Uterus (tissue), 4 donors: ENCODE results near the gene KCNF1. TPM values are rescaled to one million over a fixed set of nuclear protein-coding genes. Genes with fewer than 3 reads are reported as not detected.

Source experiments
- DNase-seq, 2 donors: peaks; one replicate each; pipeline ENCODE4 v3.0.0-alpha.2; 2019 to 2020
- H3K27ac ChIP-seq, 2 donors: fragments of 200-600 bp; sonication (generic); 1 replicate in 1 of 2; 2 replicates in 1 of 2; pipeline ENCODE4 v1.5.1; 2016 to 2018
- H3K27me3 ChIP-seq, 2 donors: fragments of 200-600 bp; sonication (generic); one replicate each; pipeline ENCODE4 v1.5.1; 2018 to 2019; ENCODE audit warnings: control low read depth in 1 of 2
- H3K36me3 ChIP-seq, 2 donors: fragments of 200-600 bp; sonication (generic); one replicate each; pipeline ENCODE4 v1.5.1; 2019; ENCODE audit warnings: control low read depth in 1 of 2
- H3K4me1 ChIP-seq, 2 donors: fragments of 200-600 bp; sonication (generic); one replicate each; pipeline ENCODE4 v1.5.1; 2018 to 2019; ENCODE audit warnings: control low read depth in 1 of 2
- H3K4me3 ChIP-seq, 2 donors: fragments of 200-600 bp; sonication (generic); 1 replicate in 1 of 2; 2 replicates in 1 of 2; pipeline ENCODE4 v1.5.1; 2018 to 2019; ENCODE audit warnings: mild to moderate bottlenecking in 1 of 2
- H3K9me3 ChIP-seq, 2 donors: fragments of 200-600 bp; sonication (generic); one replicate each; pipeline ENCODE4 v1.5.1; 2019; ENCODE audit warnings: control low read depth in 1 of 2
- POLR2A ChIP-seq, 2 donors: fragments of 450-650 bp; IDR thresholded peaks; one replicate each; pipeline ENCODE4 v1.6.1; 2016; ENCODE audit warnings: antibody characterized with exemption in 2 of 2, mild to moderate bottlenecking in 1 of 2, moderate library complexity in 1 of 2
- intact Hi-C: fragments of 100-400 bp; cut with DNase I; formaldehyde crosslinking; loops from one replicate; pipeline ENCODE4 v1.15.1; 2023; ENCODE audit warnings: low total_unique reads
- total RNA-seq, 4 donors: library from RNA; depleted of rRNA in 3 of 4; stranded (reverse); fragments of >200 nt in 3 of 4; gene quantifications; one replicate each; pipeline versions ENCODE4 v1.1.0 to v1.2.4, GENCODE V29; 2014 to 2023
- TF ChIP-seq, protein P1 (sequence below), 4 experiments: fragments of 200-600 bp in 2 of 4; fragments of 450-650 bp in 2 of 4; sonication (generic) in 2 of 4; IDR thresholded peaks; one replicate each; pipeline ENCODE4 v1.5.1; 2016 to 2019; ENCODE audit warnings: antibody characterized with exemption in 4 of 4, mild to moderate bottlenecking in 2 of 4, moderate library complexity in 1 of 4
- donor health status: DM: yes; HTN: yes; CAD: no.

Gene KCNF1
- total RNA-seq, 4 donors from 2014 or later = 0.21 TPM; not detected in 3

DNA sequence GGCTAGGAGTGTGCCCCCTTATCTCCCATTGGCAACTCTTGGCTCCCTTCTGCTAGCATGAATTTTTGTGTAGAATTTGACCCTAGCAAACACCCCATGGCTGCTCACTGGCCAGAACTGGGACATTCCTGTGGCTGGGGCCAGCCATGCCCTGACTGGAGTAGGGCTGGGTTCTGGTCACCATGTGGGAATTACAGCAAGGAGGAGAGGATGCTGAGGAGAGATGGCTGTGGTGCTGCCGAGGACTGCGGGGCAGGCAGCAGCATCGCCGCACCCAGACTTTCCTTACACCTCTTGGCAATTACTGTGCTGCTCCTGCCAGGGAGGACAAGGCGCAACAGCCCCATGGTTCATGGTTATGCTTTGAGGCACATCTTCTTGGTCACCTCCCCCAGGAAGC is 12.7 kb downstream of the KCNF1 start:
- no peaks in the 10 kb centered on the region for H3K4me1 ChIP-seq
- H3K27me3 ChIP-seq = no peaks in the 10 kb centered on the region
- H3K27ac ChIP-seq = no peak overlapping the region
- H3K4me3 ChIP-seq = no peak overlapping the region
- intact Hi-C loops = no loop called here
- H3K9me3 ChIP-seq = no peaks in the 10 kb centered on the region
- H3K36me3 ChIP-seq = no peaks in the 10 kb centered on the region
- no peak for TF ChIP-seq POLR2A (IDR thresholded peaks at IDR 0.05)
- TF ChIP-seq, protein P1, sequence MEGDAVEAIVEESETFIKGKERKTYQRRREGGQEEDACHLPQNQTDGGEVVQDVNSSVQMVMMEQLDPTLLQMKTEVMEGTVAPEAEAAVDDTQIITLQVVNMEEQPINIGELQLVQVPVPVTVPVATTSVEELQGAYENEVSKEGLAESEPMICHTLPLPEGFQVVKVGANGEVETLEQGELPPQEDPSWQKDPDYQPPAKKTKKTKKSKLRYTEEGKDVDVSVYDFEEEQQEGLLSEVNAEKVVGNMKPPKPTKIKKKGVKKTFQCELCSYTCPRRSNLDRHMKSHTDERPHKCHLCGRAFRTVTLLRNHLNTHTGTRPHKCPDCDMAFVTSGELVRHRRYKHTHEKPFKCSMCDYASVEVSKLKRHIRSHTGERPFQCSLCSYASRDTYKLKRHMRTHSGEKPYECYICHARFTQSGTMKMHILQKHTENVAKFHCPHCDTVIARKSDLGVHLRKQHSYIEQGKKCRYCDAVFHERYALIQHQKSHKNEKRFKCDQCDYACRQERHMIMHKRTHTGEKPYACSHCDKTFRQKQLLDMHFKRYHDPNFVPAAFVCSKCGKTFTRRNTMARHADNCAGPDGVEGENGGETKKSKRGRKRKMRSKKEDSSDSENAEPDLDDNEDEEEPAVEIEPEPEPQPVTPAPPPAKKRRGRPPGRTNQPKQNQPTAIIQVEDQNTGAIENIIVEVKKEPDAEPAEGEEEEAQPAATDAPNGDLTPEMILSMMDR (IDR thresholded peaks at IDR 0.05) = no peak
- no peak for DNase-seq

DNA sequence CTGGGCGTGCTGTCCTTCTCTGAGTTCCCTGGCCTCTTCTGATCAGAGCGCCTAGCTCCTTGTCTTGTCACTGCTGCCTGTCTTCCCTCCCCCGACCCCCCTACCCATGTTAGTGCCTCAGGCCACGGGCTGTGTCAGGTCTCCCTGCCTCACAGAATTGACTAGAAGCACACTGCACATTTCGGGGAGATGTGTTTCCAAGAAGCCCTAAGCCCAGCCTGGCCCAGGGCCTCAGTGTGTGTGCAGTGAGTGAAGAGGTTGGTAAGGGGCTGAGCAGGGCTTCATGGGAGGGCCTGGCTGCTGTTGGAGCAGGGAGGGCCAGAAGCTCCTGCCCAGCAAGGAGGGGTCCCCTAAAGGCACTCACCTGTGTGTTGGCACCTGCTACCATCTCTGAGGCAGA is 13.1 kb downstream of the KCNF1 start:
- no peak overlapping the region for H3K27ac ChIP-seq
- TF ChIP-seq POLR2A (IDR thresholded peaks at IDR 0.05) = no peak
- TF ChIP-seq, protein P1 (IDR thresholded peaks at IDR 0.05) = no peak
- no peak for DNase-seq
- H3K4me1 ChIP-seq = no peaks in the 10 kb centered on the region
- intact Hi-C loops = no loop called here
- H3K27me3 ChIP-seq = no peaks in the 10 kb centered on the region
- H3K36me3 ChIP-seq = no peaks in the 10 kb centered on the region
- no peak overlapping the region for H3K4me3 ChIP-seq
- H3K9me3 ChIP-seq = no peaks in the 10 kb centered on the region

GRCh38 chr2:10926191-10926820 is 14.6 kb downstream of the KCNF1 start:
- intact Hi-C loops = no loop called here
- H3K9me3 ChIP-seq = no peaks in the 10 kb centered on the region
- H3K4me1 ChIP-seq = no peaks in the 10 kb centered on the region
- no peaks in the 10 kb centered on the region for H3K27me3 ChIP-seq
- H3K27ac ChIP-seq = no peak overlapping the region
- H3K4me3 ChIP-seq = no peak overlapping the region
- TF ChIP-seq, protein P1 (IDR thresholded peaks at IDR 0.05) = no peak
- TF ChIP-seq POLR2A (IDR thresholded peaks at IDR 0.05) = no peak
- H3K36me3 ChIP-seq = no peaks in the 10 kb centered on the region
- DNase-seq = no peak

DNA sequence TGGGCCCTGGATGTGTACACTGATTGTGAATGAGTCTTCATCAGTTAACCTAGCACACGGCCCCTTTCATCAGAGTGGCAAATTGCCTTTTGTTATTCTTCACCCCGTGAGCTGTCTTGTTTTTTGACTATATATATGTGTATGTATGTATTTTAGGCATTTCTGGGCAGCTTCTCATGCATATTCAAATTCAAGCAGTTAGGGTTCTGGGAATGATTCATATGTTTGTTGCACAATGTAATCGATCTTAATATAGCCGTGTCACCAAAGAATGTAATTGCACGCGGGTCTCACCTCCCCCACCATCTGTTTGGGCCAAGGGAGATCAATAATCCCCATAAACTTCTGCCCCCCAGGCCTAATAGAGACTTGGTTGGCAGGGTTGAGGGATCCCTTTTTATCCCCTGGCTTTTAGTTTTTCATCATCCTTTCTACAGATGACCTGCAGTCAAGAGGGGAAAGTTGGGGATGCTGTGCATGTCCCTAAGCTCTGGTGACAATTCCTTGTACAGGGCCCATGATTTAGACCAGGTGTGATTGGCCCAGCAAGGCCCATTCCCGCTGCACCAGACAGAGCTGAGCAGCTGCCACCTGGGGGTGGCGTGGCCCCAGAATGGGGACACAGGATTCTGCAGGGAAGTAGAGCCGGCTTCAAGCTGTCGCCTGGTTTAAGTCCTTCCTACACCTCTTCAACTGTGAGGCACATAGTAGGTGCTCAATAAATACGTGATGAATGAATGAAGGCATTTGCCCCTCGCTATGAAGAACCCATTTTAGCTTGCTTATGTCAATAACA is 19.2 kb downstream of the KCNF1 start:
- Histone ChIP-seq H3K27ac (no peak overlapping the region), H3K4me3 (no peak overlapping the region), H3K27me3 (no peaks in the 10 kb centered on the region), H3K36me3 (no peaks in the 10 kb centered on the region), H3K9me3 (no peaks in the 10 kb centered on the region), H3K4me1 (no peaks in the 10 kb centered on the region)
- DNase-seq = no peak
- intact Hi-C loops = no loop called here
- no peak for TF ChIP-seq POLR2A (IDR thresholded peaks at IDR 0.05)
- TF ChIP-seq, protein P1 (IDR thresholded peaks at IDR 0.05) = no peak

DNA sequence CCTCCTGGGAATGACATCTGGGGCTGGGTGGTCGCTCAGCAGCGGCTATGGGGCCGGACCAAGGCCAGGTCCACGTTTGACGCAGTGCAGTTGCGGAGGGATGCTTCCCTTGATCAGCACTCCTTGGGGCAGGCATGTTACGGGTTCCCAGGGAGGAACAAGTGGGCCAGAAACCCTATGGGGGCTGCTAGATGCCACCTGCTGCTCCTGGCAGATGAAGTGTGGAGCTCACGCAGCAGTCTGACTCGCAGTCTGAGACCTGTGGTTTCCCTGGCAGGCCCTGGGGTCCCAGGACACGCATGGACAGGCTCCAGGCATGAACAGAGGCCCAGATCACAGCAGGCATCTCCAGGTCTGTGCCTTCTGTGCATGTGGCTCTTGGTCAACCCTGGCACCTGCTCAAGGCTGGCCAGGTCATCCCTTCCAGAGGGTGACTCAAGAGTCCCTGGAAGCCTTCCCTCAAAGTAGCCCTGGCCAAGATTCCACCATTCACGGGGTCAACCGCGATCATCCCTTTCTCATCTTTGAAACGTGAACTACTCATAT is 20.0 kb downstream of the KCNF1 start:
- Histone ChIP-seq H3K36me3 (no peaks in the 10 kb centered on the region), H3K9me3 (no peaks in the 10 kb centered on the region), H3K27me3 (no peaks in the 10 kb centered on the region), H3K27ac (no peak overlapping the region), H3K4me3 (no peak overlapping the region), H3K4me1 (no peaks in the 10 kb centered on the region)
- intact Hi-C loops = no loop called here
- DNase-seq = no peak
- TF ChIP-seq, protein P1 (IDR thresholded peaks at IDR 0.05) = no peak
